Fibroblast of lung (primary cell): ENCODE measurements around the gene RREB1. TPM values are rescaled to one million over a fixed set of nuclear protein-coding genes. Genes with fewer than 3 reads are reported as not detected.

Experiments
- DNase-seq, 2 donors: peaks; one replicate each; pipeline versions ENCODE4 v3.0.0 to v3.0.0-alpha.2; 2010; ENCODE audit warnings: low read depth in 2 of 2
- H2AFZ ChIP-seq: 2 replicates; pipeline ENCODE4 v1.5.1; 2012; ENCODE audit warnings: low read length, control low read depth, inconsistent platforms
- H3K27ac ChIP-seq: 2 replicates; pipeline ENCODE4 v1.5.1; 2011; ENCODE audit warnings: low read length, control low read depth; ENCODE audit not compliant: insufficient read depth
- H3K27me3 ChIP-seq: 2 replicates; pipeline ENCODE4 v1.5.1; 2011; ENCODE audit warnings: mild to moderate bottlenecking, low read length; ENCODE audit not compliant: control insufficient read depth, insufficient read depth
- H3K36me3 ChIP-seq: 2 replicates; pipeline ENCODE4 v1.5.1; 2011; ENCODE audit warnings: low read length; ENCODE audit not compliant: control insufficient read depth, insufficient read depth
- H3K4me1 ChIP-seq: 2 replicates; pipeline ENCODE4 v1.5.1; 2011; ENCODE audit warnings: low read length; ENCODE audit not compliant: control insufficient read depth, insufficient read depth; ENCODE audit errors: extremely low read depth
- H3K4me2 ChIP-seq: 2 replicates; pipeline ENCODE4 v1.5.1; 2011; ENCODE audit warnings: low read length, control low read depth; ENCODE audit not compliant: insufficient read depth; ENCODE audit errors: extremely low read depth
- H3K4me3 ChIP-seq, 4 experiments: fragments of 200-600 bp in 1 of 4; sonication (generic) in 1 of 4; replicated peaks in 1 of 4; 2 replicates each; pipeline ENCODE4 v1.5.1; 2011 to 2016; ENCODE audit warnings: low read length in 4 of 4, low read depth in 3 of 4, mild to moderate bottlenecking in 3 of 4, control low read depth in 2 of 4, inconsistent platforms in 1 of 4, mixed read lengths in 1 of 4; ENCODE audit not compliant: insufficient read depth in 1 of 4; ENCODE audit errors: control extremely low read depth in 1 of 4
- H3K79me2 ChIP-seq: 2 replicates; pipeline ENCODE4 v1.5.1; 2012; ENCODE audit warnings: mild to moderate bottlenecking, low read length, inconsistent platforms; ENCODE audit not compliant: control insufficient read depth, insufficient read depth
- H3K9ac ChIP-seq: 2 replicates; pipeline ENCODE4 v1.5.1; 2011; ENCODE audit warnings: mild to moderate bottlenecking, low read length, control low read depth; ENCODE audit not compliant: insufficient read depth
- H3K9me3 ChIP-seq: 2 replicates; pipeline ENCODE4 v1.5.1; 2012; ENCODE audit warnings: low read depth, low read length; ENCODE audit not compliant: control insufficient read depth, insufficient read depth
- H4K20me1 ChIP-seq: 2 replicates; pipeline ENCODE4 v1.5.1; 2011; ENCODE audit warnings: low read length; ENCODE audit not compliant: control insufficient read depth, insufficient read depth; ENCODE audit errors: extremely low read depth
- EZH2 ChIP-seq: IDR thresholded peaks from 2 replicates; pipeline ENCODE4 v1.5.1; 2012; ENCODE audit warnings: low read length, control low read depth, mild to moderate bottlenecking; ENCODE audit errors: missing control alignments
- polyA plus RNA-seq, 2 donors: library from polyadenylated mRNA; depleted of rRNA in 1 of 2; stranded (reverse) in 1 of 2; unstranded in 1 of 2; fragments of >200 nt; gene quantifications; 2 replicates each; pipeline ENCODE4 v1.2.1, GENCODE V29; 2011 to 2012; ENCODE audit warnings: missing spikeins in 1 of 2
- total RNA-seq: library from RNA; depleted of rRNA; stranded (reverse); fragments of >200 nt; gene quantifications from 2 replicates; pipeline ENCODE4 v1.2.1, GENCODE V29; 2014
- TF ChIP-seq, protein P1 (sequence below), 2 donors: IDR thresholded peaks in 1 of 2; conservative IDR thresholded peaks in 1 of 2; 1 replicate in 1 of 2; 2 replicates in 1 of 2; pipeline ENCODE4 v1.5.1; 2011 to 2012; ENCODE audit warnings: low read length in 2 of 2, control low read depth in 1 of 2, inconsistent platforms in 1 of 2, low read depth in 1 of 2, mild to moderate bottlenecking in 1 of 2

The RREB1 gene
- total and polyA plus RNA-seq, 2 donors (not counting 1 experiment from before 2014, with no cell fraction given): 2.4 to 18.8 TPM

DNA sequence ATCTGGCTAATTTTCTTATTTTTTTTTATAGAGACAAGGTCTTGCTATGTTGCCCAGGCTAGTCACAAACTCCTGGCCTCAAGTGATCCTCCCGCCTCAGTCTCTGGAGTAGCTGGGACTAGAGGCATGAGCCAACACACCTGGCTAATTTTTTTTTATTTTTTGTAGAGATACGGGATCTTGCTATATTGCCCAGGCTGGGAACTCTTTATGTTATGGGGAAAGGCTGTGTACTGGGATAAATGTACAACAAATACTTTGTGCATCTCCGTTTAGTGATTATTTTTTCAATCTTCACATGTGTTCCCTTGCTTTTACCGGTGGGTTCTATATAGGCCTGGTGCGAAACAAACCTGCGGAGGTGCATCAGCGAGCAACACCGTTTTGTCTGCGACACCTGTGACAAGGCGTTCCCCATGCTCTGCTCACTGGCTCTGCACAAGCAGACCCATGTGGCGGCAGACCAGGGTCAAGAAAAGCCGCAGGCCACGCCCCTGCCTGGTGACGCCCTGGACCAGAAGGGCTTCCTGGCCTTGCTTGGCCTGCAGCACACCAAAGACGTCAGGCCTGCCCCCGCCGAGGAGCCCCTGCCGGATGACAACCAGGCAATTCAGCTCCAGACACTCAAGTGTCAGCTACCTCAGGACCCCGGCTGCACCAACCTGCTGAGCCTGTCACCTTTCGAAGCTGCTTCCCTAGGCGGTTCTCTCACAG is 121.1 kb downstream of the RREB1 start:
- H3K4me2 ChIP-seq: no peak overlapping the region
- H3K36me3 ChIP-seq: peaks cover 37% of the 10 kb centered on the region
- H3K9ac ChIP-seq: no peak overlapping the region
- no peaks in the 10 kb centered on the region for H3K79me2 ChIP-seq
- H2AFZ ChIP-seq: no peak overlapping the region
- H3K27me3 ChIP-seq: no peaks in the 10 kb centered on the region
- DNase-seq: no peak
- no peak overlapping the region for H3K27ac ChIP-seq
- H3K9me3 ChIP-seq: no peaks in the 10 kb centered on the region
- TF ChIP-seq, protein P1, sequence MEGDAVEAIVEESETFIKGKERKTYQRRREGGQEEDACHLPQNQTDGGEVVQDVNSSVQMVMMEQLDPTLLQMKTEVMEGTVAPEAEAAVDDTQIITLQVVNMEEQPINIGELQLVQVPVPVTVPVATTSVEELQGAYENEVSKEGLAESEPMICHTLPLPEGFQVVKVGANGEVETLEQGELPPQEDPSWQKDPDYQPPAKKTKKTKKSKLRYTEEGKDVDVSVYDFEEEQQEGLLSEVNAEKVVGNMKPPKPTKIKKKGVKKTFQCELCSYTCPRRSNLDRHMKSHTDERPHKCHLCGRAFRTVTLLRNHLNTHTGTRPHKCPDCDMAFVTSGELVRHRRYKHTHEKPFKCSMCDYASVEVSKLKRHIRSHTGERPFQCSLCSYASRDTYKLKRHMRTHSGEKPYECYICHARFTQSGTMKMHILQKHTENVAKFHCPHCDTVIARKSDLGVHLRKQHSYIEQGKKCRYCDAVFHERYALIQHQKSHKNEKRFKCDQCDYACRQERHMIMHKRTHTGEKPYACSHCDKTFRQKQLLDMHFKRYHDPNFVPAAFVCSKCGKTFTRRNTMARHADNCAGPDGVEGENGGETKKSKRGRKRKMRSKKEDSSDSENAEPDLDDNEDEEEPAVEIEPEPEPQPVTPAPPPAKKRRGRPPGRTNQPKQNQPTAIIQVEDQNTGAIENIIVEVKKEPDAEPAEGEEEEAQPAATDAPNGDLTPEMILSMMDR (conservative IDR thresholded peaks at IDR 0.05 in 1 of 2, IDR thresholded peaks at IDR 0.05 in 1 of 2; ENCODE audit: low read depth in 1 of 2, low read length in 2 of 2): no peak
- TF ChIP-seq EZH2: no peak
- no peak overlapping the region for H3K4me3 ChIP-seq
- no peaks in the 10 kb centered on the region for H4K20me1 ChIP-seq
- no peaks in the 10 kb centered on the region for H3K4me1 ChIP-seq

DNA sequence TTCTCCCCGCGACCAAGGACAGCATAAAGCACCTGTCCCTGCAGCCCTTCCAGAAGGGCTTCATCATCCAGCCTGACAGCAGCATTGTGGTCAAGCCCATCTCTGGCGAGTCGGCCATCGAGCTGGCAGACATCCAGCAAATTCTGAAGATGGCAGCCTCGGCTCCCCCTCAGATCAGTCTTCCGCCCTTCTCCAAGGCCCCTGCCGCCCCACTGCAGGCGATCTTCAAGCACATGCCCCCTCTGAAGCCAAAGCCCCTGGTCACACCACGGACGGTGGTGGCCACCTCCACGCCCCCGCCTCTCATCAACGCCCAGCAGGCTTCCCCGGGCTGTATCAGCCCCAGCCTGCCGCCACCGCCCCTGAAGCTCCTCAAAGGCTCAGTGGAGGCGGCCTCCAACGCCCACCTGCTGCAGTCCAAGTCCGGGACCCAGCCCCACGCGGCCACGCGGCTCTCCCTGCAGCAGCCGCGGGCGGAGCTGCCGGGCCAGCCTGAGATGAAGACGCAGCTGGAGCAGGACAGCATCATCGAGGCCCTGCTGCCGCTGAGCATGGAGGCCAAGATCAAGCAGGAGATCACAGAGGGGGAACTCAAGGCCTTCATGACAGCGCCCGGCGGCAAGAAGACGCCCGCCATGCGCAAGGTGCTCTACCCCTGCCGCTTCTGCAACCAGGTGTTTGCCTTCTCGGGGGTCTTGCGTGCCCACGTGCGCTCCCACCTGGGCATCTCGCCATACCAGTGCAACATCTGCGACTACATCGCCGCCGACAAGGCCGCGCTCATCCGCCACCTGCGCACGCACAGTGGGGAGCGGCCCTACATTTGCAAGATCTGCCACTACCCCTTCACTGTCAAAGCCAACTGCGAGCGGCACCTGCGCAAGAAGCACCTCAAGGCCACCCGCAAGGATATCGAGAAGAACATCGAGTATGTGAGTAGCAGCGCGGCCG is 121.9 kb downstream of the RREB1 start:
- no peak for DNase-seq
- H4K20me1 ChIP-seq: no peaks in the 10 kb centered on the region
- H3K27me3 ChIP-seq: no peaks in the 10 kb centered on the region
- H3K4me2 ChIP-seq: no peak overlapping the region
- no peaks in the 10 kb centered on the region for H3K4me1 ChIP-seq
- H3K9ac ChIP-seq: no peak overlapping the region
- no peak for TF ChIP-seq EZH2
- TF ChIP-seq, protein P1 (conservative IDR thresholded peaks at IDR 0.05 in 1 of 2, IDR thresholded peaks at IDR 0.05 in 1 of 2; ENCODE audit: low read depth in 1 of 2, low read length in 2 of 2): no peak
- no peaks in the 10 kb centered on the region for H3K9me3 ChIP-seq
- no peak overlapping the region for H2AFZ ChIP-seq
- H3K27ac ChIP-seq: no peak overlapping the region
- no peaks in the 10 kb centered on the region for H3K79me2 ChIP-seq
- peaks cover 35% of the 10 kb centered on the region for H3K36me3 ChIP-seq
- no peak overlapping the region for H3K4me3 ChIP-seq

DNA sequence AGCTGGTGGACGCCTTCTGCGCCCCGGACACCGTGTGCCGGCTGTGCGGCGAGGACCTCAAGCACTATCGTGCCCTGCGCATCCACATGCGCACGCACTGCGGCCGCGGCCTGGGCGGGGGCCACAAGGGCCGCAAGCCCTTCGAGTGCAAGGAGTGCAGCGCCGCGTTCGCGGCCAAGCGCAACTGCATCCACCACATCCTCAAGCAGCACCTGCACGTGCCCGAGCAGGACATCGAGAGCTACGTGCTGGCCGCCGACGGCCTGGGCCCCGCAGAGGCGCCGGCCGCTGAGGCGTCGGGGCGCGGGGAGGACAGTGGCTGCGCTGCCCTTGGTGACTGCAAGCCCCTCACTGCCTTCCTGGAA is 122.5 kb downstream of the RREB1 start:
- H2AFZ ChIP-seq: no peak overlapping the region
- H3K79me2 ChIP-seq: no peaks in the 10 kb centered on the region
- no peaks in the 10 kb centered on the region for H3K9me3 ChIP-seq
- H3K4me3 ChIP-seq: no peak overlapping the region
- no peaks in the 10 kb centered on the region for H3K27me3 ChIP-seq
- peaks cover 35% of the 10 kb centered on the region for H3K36me3 ChIP-seq
- no peak overlapping the region for H3K27ac ChIP-seq
- H3K4me1 ChIP-seq: no peaks in the 10 kb centered on the region
- H4K20me1 ChIP-seq: no peaks in the 10 kb centered on the region
- no peak for DNase-seq
- no peak overlapping the region for H3K9ac ChIP-seq
- H3K4me2 ChIP-seq: no peak overlapping the region
- no peak for TF ChIP-seq EZH2
- TF ChIP-seq, protein P1 (conservative IDR thresholded peaks at IDR 0.05 in 1 of 2, IDR thresholded peaks at IDR 0.05 in 1 of 2; ENCODE audit: low read depth in 1 of 2, low read length in 2 of 2): no peak
